PC-3 (cell line): ENCODE measurements around the gene ACVR1. TPM values are rescaled to one million over a fixed set of nuclear protein-coding genes. Genes with fewer than 3 reads are reported as not detected.

Source experiments
- ATAC-seq: fragments of 200-7000 bp; cut with Tn5 transposase; 2 replicates; pipeline ENCODE4 v1.9.1; 2020; ENCODE audit warnings: mild to moderate bottlenecking, moderate library complexity
- BruUV-seq: library from RNA; stranded (reverse); fragments of 400-500 nt; replicated peaks from 2 replicates; lab custom pipeline; 2021; lab: Mats Ljungman, UMichigan
- CTCF ChIA-PET: fragments of 300-600 bp; sonication (Branson Sonifier 250); formaldehyde crosslinking; loops from one replicate; lab custom pipeline; 2022; ENCODE audit warnings: antibody characterized with exemption; lab: Charles Lee
- POLR2A ChIA-PET: fragments of 300-600 bp; sonication (Branson Sonifier 250); formaldehyde crosslinking; loops from one replicate; lab custom pipeline; 2022; ENCODE audit warnings: antibody characterized with exemption; ENCODE audit not compliant: unreplicated experiment; lab: Charles Lee
- DNase-seq: peaks from one replicate; pipeline ENCODE4 v3.0.0-alpha.2; 2015
- H2AFZ ChIP-seq: fragments of 300-600 bp; sonication (generic); 2 replicates; pipeline ENCODE4 v1.6.0; 2016; ENCODE audit warnings: antibody characterized with exemption, low read length
- H3F3A ChIP-seq: fragments of 300-600 bp; sonication (generic); one replicate; pipeline ENCODE4 v1.6.0; 2017; ENCODE audit warnings: antibody characterized with exemption, low read length, control low read depth, mild to moderate bottlenecking; ENCODE audit not compliant: unreplicated experiment
- H3K27ac ChIP-seq: fragments of 300-600 bp; sonication (generic); 2 replicates; pipeline ENCODE4 v1.5.1; 2016; ENCODE audit warnings: mild to moderate bottlenecking, low read length
- H3K27me3 ChIP-seq: fragments of 300-600 bp; sonication (generic); 2 replicates; pipeline ENCODE4 v1.6.1; 2016; ENCODE audit warnings: low read length, mixed read lengths
- H3K36me3 ChIP-seq: fragments of 300-600 bp; sonication (generic); 2 replicates; pipeline ENCODE4 v1.6.1; 2016; ENCODE audit warnings: low read depth, mixed run types, low read length, mixed read lengths
- H3K4me1 ChIP-seq: fragments of 300-600 bp; sonication (generic); 2 replicates; pipeline ENCODE4 v1.5.1; 2016; ENCODE audit warnings: low read length; ENCODE audit not compliant: insufficient read depth
- H3K4me2 ChIP-seq: fragments of 300-600 bp; sonication (generic); 2 replicates; pipeline ENCODE4 v1.6.0; 2016; ENCODE audit warnings: low read length
- H3K4me3 ChIP-seq: fragments of 300-600 bp; sonication (generic); 2 replicates; pipeline ENCODE4 v1.5.1; 2016; ENCODE audit warnings: mild to moderate bottlenecking, low read length, mixed read lengths
- H3K79me2 ChIP-seq: fragments of 300-600 bp; sonication (generic); 2 replicates; pipeline ENCODE4 v1.6.1; 2017; ENCODE audit warnings: low read length, mixed read lengths
- H3K9ac ChIP-seq: fragments of 300-600 bp; sonication (generic); 2 replicates; pipeline ENCODE4 v1.6.0; 2016; ENCODE audit warnings: mild to moderate bottlenecking, low read length
- H3K9me2 ChIP-seq: fragments of 300-600 bp; sonication (generic); replicated peaks from 2 replicates; pipeline ENCODE4 v1.6.1; 2016; ENCODE audit warnings: mixed run types, low read length, mixed read lengths
- H3K9me3 ChIP-seq: fragments of 300-600 bp; sonication (generic); 2 replicates; pipeline ENCODE4 v1.6.1; 2016; ENCODE audit warnings: low read length, mixed read lengths
- H4K20me1 ChIP-seq: fragments of 300-600 bp; sonication (generic); 2 replicates; pipeline ENCODE4 v1.6.1; 2016; ENCODE audit warnings: low read length, mixed read lengths
- CTCF ChIP-seq: fragments of 300-600 bp; sonication (generic); conservative IDR thresholded peaks from 2 replicates; pipeline ENCODE4 v1.5.1; 2017; ENCODE audit warnings: antibody characterized with exemption, low read depth, mild to moderate bottlenecking, low read length
- EZH2 ChIP-seq: fragments of 300-600 bp; sonication (generic); IDR thresholded peaks from one replicate; pipeline ENCODE4 v1.6.1; 2017; ENCODE audit warnings: antibody characterized with exemption, mild to moderate bottlenecking, low read length; ENCODE audit not compliant: unreplicated experiment
- EZH2phosphoT487 ChIP-seq: fragments of 300-600 bp; sonication (generic); IDR thresholded peaks from 2 replicates; pipeline ENCODE4 v1.6.1; 2018; ENCODE audit warnings: mild to moderate bottlenecking, antibody characterized with exemption, low read length, borderline replicate concordance
- intact Hi-C: fragments of 100-400 bp; cut with micrococcal nuclease; formaldehyde crosslinking; loops from 2 replicates; pipeline ENCODE4 v1.9.0; 2023
- total RNA-seq: library from RNA; depleted of rRNA; stranded (reverse); fragments of >200 nt; gene quantifications from 2 replicates; pipeline ENCODE4 v1.2.3, GENCODE V29; 2014

ACVR1 gene
- total RNA-seq, 1 experiment from 2014 or later, result 6.7 TPM

GRCh38 chr2:157789933-157790511, 86.1 kb downstream of the ACVR1 start:
- intact Hi-C loops, result no loop called here
- no peak overlapping the region for H3K27ac ChIP-seq
- H3K4me1 ChIP-seq, result peaks cover 18% of the 10 kb centered on the region
- no peak overlapping the region for H3K4me3 ChIP-seq
- POLR2A ChIA-PET, result interaction anchor here (0.6 kb wide), 1 partner anchor 1164 kb away, joined by 4 read pairs; no protein-coding TSS in a partner anchor
- DNase-seq (no peak), ATAC-seq (no peak)
- no TSS peak for BruUV-seq
- H3K9me3 ChIP-seq, result no peaks in the 10 kb centered on the region
- no peak overlapping the region for H3K4me2 ChIP-seq
- no peaks in the 10 kb centered on the region for H4K20me1 ChIP-seq
- CTCF ChIA-PET, result no interaction called here
- no peak for TF ChIP-seq EZH2phosphoT487
- no peak for TF ChIP-seq CTCF
- TF ChIP-seq EZH2, result no peak
- H3F3A ChIP-seq, result no peaks in the 10 kb centered on the region
- H3K27me3 ChIP-seq, result no peaks in the 10 kb centered on the region
- H3K36me3 ChIP-seq, result no peaks in the 10 kb centered on the region
- H3K9me2 ChIP-seq, result no peaks in the 10 kb centered on the region
- no peak overlapping the region for H3K9ac ChIP-seq
- no peaks in the 10 kb centered on the region for H3K79me2 ChIP-seq
- no peak overlapping the region for H2AFZ ChIP-seq

- H2AFZ ChIP-seq, result no peak overlapping the region
- H3K9me3 ChIP-seq, result no peaks in the 10 kb centered on the region
- no peaks in the 10 kb centered on the region for H3K79me2 ChIP-seq
- BruUV-seq, result no TSS peak
- no peaks in the 10 kb centered on the region for H3F3A ChIP-seq
- no peak overlapping the region for H3K27ac ChIP-seq
- no peaks in the 10 kb centered on the region for H3K9me2 ChIP-seq
- intact Hi-C loops, result no loop called here
- H3K9ac ChIP-seq, result no peak overlapping the region
- H3K4me3 ChIP-seq, result no peak overlapping the region
- DNase-seq (no peak), ATAC-seq (no peak)
- ChIA-PET POLR2A (interaction anchor here (0.6 kb wide), 1 partner anchor 1165 kb away, joined by 4 read pairs; no protein-coding TSS in a partner anchor), CTCF (no interaction called here)
- no peak overlapping the region for H3K4me2 ChIP-seq
- H3K27me3 ChIP-seq, result no peaks in the 10 kb centered on the region
- H3K4me1 ChIP-seq, result peaks cover 24% of the 10 kb centered on the region
- H3K36me3 ChIP-seq, result no peaks in the 10 kb centered on the region
- no peaks in the 10 kb centered on the region for H4K20me1 ChIP-seq
- no peak for TF ChIP-seq EZH2
- TF ChIP-seq EZH2phosphoT487, result no peak
These were observed 86.9 kb downstream of the ACVR1 start for GRCh38 chr2:157789256-157789655.

GRCh38 chr2:157788201-157788600, 87.9 kb downstream of the ACVR1 start:
- POLR2A ChIA-PET, result no interaction called here
- DNase-seq (no peak), ATAC-seq (no peak)
- Histone ChIP-seq H4K20me1 (no peaks in the 10 kb centered on the region), H3K4me1 (peaks cover 28% of the 10 kb centered on the region), H3K9ac (no peak overlapping the region), H3K79me2 (no peaks in the 10 kb centered on the region), H3K36me3 (no peaks in the 10 kb centered on the region), H3K9me3 (no peaks in the 10 kb centered on the region), H3K4me3 (no peak overlapping the region), H3K4me2 (no peak overlapping the region), H3F3A (no peaks in the 10 kb centered on the region), H3K9me2 (no peaks in the 10 kb centered on the region), H2AFZ (no peak overlapping the region), H3K27ac (no peak overlapping the region), H3K27me3 (no peaks in the 10 kb centered on the region)
- CTCF ChIA-PET, result no interaction called here
- no TSS peak for BruUV-seq
- intact Hi-C loops, result no loop called here
- TF ChIP-seq CTCF (no peak), EZH2 (no peak), EZH2phosphoT487 (no peak)
